Inferior parietal cortex (tissue), 1 donor: Measurements from ENCODE around the gene CFAP77.

Experiments
- DNase-seq: peaks from one replicate; pipeline ENCODE4 v3.0.0-alpha.2; 2016; ENCODE audit errors: extremely low spot score

Gene CFAP77

GRCh38 chr9:132517815-132518550, 108.0 kb downstream of the CFAP77 start:
- no peak for DNase-seq

- DNase-seq, result no peak
Observed at GRCh38 chr9:132518626-132519025, 108.6 kb downstream of the CFAP77 start.

GRCh38 chr9:132519033-132519432, 109.0 kb downstream of the CFAP77 start:
- no peak for DNase-seq

GRCh38 chr9:132520612-132521011, 110.6 kb downstream of the CFAP77 start:
- DNase-seq, result no peak

- DNase-seq, result no peak
Observed at GRCh38 chr9:132525308-132526023, 115.5 kb downstream of the CFAP77 start.

- DNase-seq, result no peak
Observed at GRCh38 chr9:132531195-132531594, 121.2 kb downstream of the CFAP77 start.

- DNase-seq, result no peak
Observed at GRCh38 chr9:132531710-132532570, 121.9 kb downstream of the CFAP77 start.

GRCh38 chr9:132534832-132535231, 124.8 kb downstream of the CFAP77 start:
- DNase-seq, result no peak

GRCh38 chr9:132536124-132536523, 126.1 kb downstream of the CFAP77 start:
- no peak for DNase-seq

- DNase-seq, result no peak
Observed at GRCh38 chr9:132537352-132537751, 127.3 kb downstream of the CFAP77 start.

- no peak for DNase-seq
Observed at GRCh38 chr9:132538071-132538470, 128.1 kb downstream of the CFAP77 start.

GRCh38 chr9:132539096-132539495, 129.1 kb downstream of the CFAP77 start:
- no peak for DNase-seq

- DNase-seq, result no peak
Observed at GRCh38 chr9:132541051-132541450, 131.0 kb downstream of the CFAP77 start.

- no peak for DNase-seq
Observed at GRCh38 chr9:132541870-132542830, 132.1 kb downstream of the CFAP77 start.

GRCh38 chr9:132543251-132543650, 133.2 kb downstream of the CFAP77 start:
- no peak for DNase-seq

- no peak for DNase-seq
Observed at GRCh38 chr9:132543960-132544359, 133.9 kb downstream of the CFAP77 start.

- no peak for DNase-seq
Observed at GRCh38 chr9:132545578-132545977, 135.6 kb downstream of the CFAP77 start.

GRCh38 chr9:132546148-132547051, 136.4 kb downstream of the CFAP77 start:
- DNase-seq, result no peak

- DNase-seq, result no peak
Observed at GRCh38 chr9:132547052-132547431, 137.0 kb downstream of the CFAP77 start.

- DNase-seq, result no peak
Observed at GRCh38 chr9:132547436-132547835, 137.4 kb downstream of the CFAP77 start.
